ENCODE measurements around the gene GET3. TPM values are rescaled to one million over a fixed set of nuclear protein-coding genes. Genes with fewer than 3 reads are reported as not detected.

GET3 gene
- total and polyA plus RNA-seq, 2 of the 13 experiments (the other 11 are each of a cell fraction or from before 2014, with no cell fraction given) = 57.7 to 59.4 TPM

- no peak for TF ChIP-seq ZNF564 (CRISPR knock-in tag; IDR thresholded peaks at IDR 0.05)
- TF ChIP-seq NFRKB (IDR thresholded peaks at IDR 0.05) = no peak
- TF ChIP-seq NR0B2 (CRISPR knock-in tag; IDR thresholded peaks at IDR 0.05) = peak; percentile 73; the same call in 1 of the 2 replicates
- no peak for TF ChIP-seq GFI1 (CRISPR knock-in tag; IDR thresholded peaks at IDR 0.05; ENCODE audit: borderline replicate concordance)
- no peak for TF ChIP-seq CEBPG (CRISPR knock-in tag; IDR thresholded peaks at IDR 0.05)
- no peak for TF ChIP-seq ATAD3A (CRISPR knock-in tag; IDR thresholded peaks at IDR 0.05)
- TF ChIP-seq MEIS1 (CRISPR knock-in tag; IDR thresholded peaks at IDR 0.05; ENCODE audit: borderline replicate concordance) = peak; percentile 67; the same call in 1 of the 2 replicates
- TF ChIP-seq NCOA5 (CRISPR knock-in tag; IDR thresholded peaks at IDR 0.05) = no peak
- TF ChIP-seq ZNF761 (CRISPR knock-in tag; conservative IDR thresholded peaks at IDR 0.05) = peak; percentile 66; the same call in 1 of the 2 replicates
- peak; percentile 48; the same call in 1 of the 2 replicates for TF ChIP-seq ZBTB25 (CRISPR knock-in tag; IDR thresholded peaks at IDR 0.05)
- no peak for TF ChIP-seq ELF1 (CRISPR knock-in tag; IDR thresholded peaks at IDR 0.05)
- TF ChIP-seq GATA4 (IDR thresholded peaks at IDR 0.05; ENCODE audit: borderline replicate concordance, low read depth) = no peak
- TF ChIP-seq NFAT5 (CRISPR knock-in tag; IDR thresholded peaks at IDR 0.05) = no peak
- 0 out of 2 replicates have a peak, but pooled peaks have one; percentile 7 for TF ChIP-seq FOXA3 (CRISPR knock-in tag; IDR thresholded peaks at IDR 0.05)
- TF ChIP-seq ZNF576 (CRISPR knock-in tag; IDR thresholded peaks at IDR 0.05) = no peak; the same call in 1 of the 2 replicates
- TF ChIP-seq ZNF280D (CRISPR knock-in tag; IDR thresholded peaks at IDR 0.05) = no peak
- peak; percentile 44; the same call in 1 of the 2 replicates for TF ChIP-seq SP4 (CRISPR knock-in tag; IDR thresholded peaks at IDR 0.05)
- TF ChIP-seq DR1 (CRISPR knock-in tag; IDR thresholded peaks at IDR 0.05) = peak; percentile 60; the same call in 1 of the 2 replicates
- TF ChIP-seq, protein P1, sequence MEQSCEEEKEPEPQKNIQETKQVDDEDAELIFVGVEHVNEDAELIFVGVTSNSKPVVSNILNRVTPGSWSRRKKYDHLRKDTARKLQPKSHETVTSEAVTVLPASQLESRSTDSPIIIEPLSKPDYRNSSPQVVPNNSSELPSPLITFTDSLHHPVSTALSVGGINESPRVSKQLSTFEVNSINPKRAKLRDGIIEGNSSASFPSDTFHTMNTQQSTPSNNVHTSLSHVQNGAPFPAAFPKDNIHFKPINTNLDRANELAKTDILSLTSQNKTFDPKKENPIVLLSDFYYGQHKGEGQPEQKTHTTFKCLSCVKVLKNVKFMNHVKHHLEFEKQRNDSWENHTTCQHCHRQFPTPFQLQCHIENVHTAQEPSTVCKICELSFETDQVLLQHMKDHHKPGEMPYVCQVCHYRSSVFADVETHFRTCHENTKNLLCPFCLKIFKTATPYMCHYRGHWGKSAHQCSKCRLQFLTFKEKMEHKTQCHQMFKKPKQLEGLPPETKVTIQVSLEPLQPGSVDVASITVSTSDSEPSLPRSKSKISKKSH (CRISPR knock-in tag; IDR thresholded peaks at IDR 0.05; ENCODE audit: borderline replicate concordance) = 0 out of 2 replicates have a peak, but pooled peaks have one; percentile 23
These were observed 28.8 kb downstream of the GET3 start (continued) for GRCh38 chr19:12766051-12766521.

Data from HepG2 (cell line).